Measurements from ENCODE around the gene ARHGAP45. TPM values are rescaled to one million over a fixed set of nuclear protein-coding genes. Genes with fewer than 3 reads are reported as not detected.

ARHGAP45 gene
- total and polyA plus RNA-seq, 9 of the 15 experiments (the other 6 are each of a cell fraction or from before 2014, with no cell fraction given) = 0.08 to 22.1 (median 4.2) TPM

DNA sequence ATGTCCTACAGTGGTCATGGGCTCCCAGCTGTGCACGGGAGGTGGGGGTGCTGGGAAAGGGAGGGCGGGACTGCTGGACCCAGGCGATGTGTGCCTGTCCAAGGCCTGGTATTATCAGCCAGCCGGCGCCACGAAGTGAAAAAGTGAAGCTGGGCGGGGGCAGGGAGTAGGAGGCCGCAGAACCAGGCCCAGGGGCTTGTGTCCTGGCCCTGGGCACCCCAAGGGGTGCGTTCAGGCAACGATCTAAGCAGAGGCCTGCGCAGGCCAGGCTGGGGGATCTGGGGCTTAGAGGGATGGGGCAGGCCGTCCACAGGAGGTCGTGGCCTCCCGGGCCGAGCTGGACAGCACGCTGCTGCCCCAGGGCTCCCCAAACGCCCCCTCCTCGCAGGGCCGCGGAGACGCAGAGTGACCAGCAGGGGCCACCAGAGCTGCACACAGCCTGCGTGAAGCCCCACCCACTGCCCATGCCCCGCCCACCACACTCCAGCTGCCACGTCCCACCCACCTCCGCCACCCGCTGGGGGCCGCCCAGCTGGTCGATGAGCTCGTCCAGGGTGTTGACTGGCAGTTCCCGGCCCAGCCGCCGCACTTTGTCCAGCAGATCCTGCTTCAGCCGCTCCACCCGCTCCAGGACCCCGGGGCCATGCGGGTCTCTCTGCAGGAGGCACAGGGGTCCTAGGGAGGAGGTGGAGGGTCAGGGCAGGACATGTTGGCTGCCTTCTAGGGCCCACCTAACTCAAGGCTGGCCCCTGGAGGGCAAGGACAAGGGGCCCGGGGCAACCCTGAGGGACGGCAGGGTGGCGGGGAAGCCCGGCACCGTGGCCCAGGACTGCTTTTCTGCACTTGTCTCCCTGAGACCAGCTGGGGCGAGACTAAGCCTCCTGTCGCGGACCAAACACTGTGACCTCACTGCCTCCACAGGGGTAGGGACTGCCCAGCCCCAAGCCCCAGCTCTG, 46.3 kb downstream of the ARHGAP45 start (continued):
- no peak for TF ChIP-seq XRCC4 (IDR thresholded peaks at IDR 0.05; ENCODE audit: extremely low read depth, insufficient read depth, insufficient read length)
- no peak for TF ChIP-seq ZBTB26 (CRISPR knock-in tag; IDR thresholded peaks at IDR 0.05)
- TF ChIP-seq ZFPM2 (CRISPR knock-in tag; IDR thresholded peaks at IDR 0.05) = no peak
- TF ChIP-seq KAT7 (CRISPR knock-in tag; IDR thresholded peaks at IDR 0.05; ENCODE audit: borderline replicate concordance) = no peak; the same call in 1 of the 2 replicates
- no peak for TF ChIP-seq NFRKB (IDR thresholded peaks at IDR 0.05; ENCODE audit: low read depth)
- TF ChIP-seq ZNF23 (CRISPR knock-in tag; IDR thresholded peaks at IDR 0.05) = no peak
- TF ChIP-seq, protein P1, sequence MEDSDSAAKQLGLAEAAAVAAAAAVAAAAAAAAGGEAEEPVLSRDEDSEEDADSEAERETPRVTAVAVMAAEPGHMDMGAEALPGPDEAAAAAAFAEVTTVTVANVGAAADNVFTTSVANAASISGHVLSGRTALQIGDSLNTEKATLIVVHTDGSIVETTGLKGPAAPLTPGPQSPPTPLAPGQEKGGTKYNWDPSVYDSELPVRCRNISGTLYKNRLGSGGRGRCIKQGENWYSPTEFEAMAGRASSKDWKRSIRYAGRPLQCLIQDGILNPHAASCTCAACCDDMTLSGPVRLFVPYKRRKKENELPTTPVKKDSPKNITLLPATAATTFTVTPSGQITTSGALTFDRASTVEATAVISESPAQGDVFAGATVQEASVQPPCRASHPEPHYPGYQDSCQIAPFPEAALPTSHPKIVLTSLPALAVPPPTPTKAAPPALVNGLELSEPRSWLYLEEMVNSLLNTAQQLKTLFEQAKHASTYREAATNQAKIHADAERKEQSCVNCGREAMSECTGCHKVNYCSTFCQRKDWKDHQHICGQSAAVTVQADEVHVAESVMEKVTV (CRISPR knock-in tag; IDR thresholded peaks at IDR 0.05) = peak; percentile 70
- TF ChIP-seq FOXM1 (IDR thresholded peaks at IDR 0.05; ENCODE audit: low read depth) = no peak
- no peak for TF ChIP-seq FOXM1 (CRISPR knock-in tag; IDR thresholded peaks at IDR 0.05; ENCODE audit: low read depth)
- no peak for TF ChIP-seq ZNF445 (CRISPR knock-in tag; IDR thresholded peaks at IDR 0.05; ENCODE audit: low read depth)
- no peak for TF ChIP-seq ZBTB8A (IDR thresholded peaks at IDR 0.05; ENCODE audit: partially characterized antibody)
- TF ChIP-seq ZFP91 (CRISPR knock-in tag; IDR thresholded peaks at IDR 0.05) = 0 out of 2 replicates have a peak, but pooled peaks have one; percentile 14
- peak; percentile 46; the same call in 1 of the 2 replicates for TF ChIP-seq MAX (CRISPR knock-in tag; IDR thresholded peaks at IDR 0.05)
- TF ChIP-seq THRB (CRISPR knock-in tag; conservative IDR thresholded peaks at IDR 0.05) = no peak
- TF ChIP-seq ZC3H4 (CRISPR knock-in tag; IDR thresholded peaks at IDR 0.05; ENCODE audit: borderline replicate concordance) = no peak
- TF ChIP-seq, protein P2, sequence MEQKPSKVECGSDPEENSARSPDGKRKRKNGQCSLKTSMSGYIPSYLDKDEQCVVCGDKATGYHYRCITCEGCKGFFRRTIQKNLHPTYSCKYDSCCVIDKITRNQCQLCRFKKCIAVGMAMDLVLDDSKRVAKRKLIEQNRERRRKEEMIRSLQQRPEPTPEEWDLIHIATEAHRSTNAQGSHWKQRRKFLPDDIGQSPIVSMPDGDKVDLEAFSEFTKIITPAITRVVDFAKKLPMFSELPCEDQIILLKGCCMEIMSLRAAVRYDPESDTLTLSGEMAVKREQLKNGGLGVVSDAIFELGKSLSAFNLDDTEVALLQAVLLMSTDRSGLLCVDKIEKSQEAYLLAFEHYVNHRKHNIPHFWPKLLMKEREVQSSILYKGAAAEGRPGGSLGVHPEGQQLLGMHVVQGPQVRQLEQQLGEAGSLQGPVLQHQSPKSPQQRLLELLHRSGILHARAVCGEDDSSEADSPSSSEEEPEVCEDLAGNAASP (IDR thresholded peaks at IDR 0.05) = no peak
- no peak for TF ChIP-seq ZNF75A (CRISPR knock-in tag; IDR thresholded peaks at IDR 0.05)
- TF ChIP-seq, protein P3, sequence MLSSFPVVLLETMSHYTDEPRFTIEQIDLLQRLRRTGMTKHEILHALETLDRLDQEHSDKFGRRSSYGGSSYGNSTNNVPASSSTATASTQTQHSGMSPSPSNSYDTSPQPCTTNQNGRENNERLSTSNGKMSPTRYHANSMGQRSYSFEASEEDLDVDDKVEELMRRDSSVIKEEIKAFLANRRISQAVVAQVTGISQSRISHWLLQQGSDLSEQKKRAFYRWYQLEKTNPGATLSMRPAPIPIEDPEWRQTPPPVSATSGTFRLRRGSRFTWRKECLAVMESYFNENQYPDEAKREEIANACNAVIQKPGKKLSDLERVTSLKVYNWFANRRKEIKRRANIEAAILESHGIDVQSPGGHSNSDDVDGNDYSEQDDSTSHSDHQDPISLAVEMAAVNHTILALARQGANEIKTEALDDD (IDR thresholded peaks at IDR 0.05) = no peak
